Stimulated activated CD4-positive, alpha-beta T cell treated with anti-CD3 and anti-CD28 coated beads, TNF-alpha, amount 100 ng/mL, for 24 hours (primary cell): ENCODE data around the gene PTH1R.
"Not testable (repeated sequence)": the region's sequence is repeated elsewhere in the genome, so short reads cannot be mapped to it uniquely, and the experiment has no call there.

Experiments
- DNase-seq, 3 experiments: peaks; one replicate each; pipeline ENCODE4 v3.0.0-alpha.2; 2020; ENCODE audit warnings: low read depth in 3 of 3

Gene PTH1R

DNA sequence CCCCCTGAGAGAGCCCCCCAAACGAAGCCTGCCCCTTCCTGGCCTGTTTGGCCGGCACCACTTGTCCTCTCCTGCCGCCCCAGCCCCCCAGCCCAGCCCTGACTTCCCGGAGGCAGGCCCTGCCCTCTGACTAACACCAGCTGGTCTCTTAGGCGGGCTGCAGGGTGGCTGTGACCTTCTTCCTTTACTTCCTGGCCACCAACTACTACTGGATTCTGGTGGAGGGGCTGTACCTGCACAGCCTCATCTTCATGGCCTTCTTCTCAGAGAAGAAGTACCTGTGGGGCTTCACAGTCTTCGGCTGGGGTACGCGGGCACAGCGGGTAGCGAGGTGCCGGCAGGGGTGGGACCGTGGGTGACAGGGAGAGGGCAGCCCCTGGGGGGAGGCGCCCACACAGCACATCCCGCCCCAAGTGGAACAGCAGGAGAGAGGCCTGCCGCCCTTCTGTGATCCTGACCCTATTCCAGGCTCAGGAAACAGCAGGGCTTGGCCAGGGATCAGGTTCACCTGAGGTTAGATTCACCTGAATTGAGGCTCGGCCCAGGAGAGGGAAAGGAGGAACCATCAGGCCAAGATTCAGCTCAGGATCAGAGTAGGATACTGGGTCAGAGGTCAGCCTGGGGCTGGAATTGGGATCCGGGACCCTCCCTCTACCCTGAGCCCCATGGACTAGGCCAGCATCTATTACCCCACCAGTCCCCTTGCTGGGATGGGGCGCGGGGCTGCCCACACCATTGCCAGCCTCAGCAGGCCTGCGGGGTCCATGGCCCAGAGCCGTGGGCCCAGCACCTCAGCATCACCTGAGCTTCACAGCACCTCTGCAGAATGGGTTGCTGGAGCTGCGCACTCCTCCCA, 21.9 kb downstream of the PTH1R start:
- no peak for DNase-seq

DNA sequence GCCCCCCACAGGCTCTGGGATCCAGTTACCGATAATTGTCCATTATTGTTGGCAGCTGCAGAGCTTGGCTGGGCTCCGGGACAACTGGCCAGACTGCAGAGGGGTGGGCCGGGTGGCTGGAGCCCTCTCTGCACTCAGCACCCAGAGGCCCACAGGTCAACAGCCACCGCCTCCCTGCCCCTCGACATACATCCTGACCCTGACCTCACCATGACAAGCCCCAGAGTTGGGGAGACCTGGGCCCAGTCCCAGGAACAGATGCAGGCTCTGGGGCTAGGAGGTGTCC, 22.4 kb downstream of the PTH1R start:
- DNase-seq = no peak

DNA sequence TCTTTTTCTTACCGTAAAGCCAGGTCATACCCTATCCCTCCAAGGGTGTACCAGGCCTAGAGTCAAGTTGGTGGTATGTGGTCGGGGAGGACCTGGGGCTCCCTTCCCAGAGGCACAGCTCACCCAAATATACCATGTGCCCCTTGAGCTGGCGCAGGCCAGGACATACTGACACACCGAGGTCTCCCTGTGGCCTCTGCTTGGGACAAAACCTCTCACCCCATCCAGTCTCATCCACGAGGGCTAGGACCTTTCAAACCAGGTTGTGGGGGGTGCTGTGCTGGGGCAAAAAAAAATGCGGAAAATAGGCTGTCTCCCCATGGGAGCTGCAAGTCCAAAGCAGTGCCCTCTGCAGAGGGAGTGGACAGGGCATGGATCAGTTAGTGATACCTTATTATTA, 22.8 kb downstream of the PTH1R start:
- no peak for DNase-seq

DNA sequence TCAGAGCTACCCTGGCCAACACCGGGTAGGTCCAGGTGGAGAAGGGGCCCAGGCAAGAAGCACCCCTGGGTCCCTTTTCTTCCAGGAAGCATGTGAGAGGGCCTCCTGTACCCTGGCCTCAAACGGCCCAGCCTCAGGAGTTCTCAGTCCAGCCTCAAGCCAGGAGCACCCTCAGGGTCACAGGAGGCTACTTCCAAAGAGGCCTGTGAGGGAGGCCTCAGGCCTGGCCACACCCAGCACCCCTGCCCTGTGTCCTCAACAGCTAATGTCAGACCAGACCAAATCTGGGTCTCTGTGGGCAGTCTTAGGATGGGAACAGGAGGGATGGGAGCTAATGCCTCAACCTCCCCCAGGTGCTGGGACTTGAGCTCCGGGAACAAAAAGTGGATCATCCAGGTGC, 23.5 kb downstream of the PTH1R start:
- no peak for DNase-seq

DNA sequence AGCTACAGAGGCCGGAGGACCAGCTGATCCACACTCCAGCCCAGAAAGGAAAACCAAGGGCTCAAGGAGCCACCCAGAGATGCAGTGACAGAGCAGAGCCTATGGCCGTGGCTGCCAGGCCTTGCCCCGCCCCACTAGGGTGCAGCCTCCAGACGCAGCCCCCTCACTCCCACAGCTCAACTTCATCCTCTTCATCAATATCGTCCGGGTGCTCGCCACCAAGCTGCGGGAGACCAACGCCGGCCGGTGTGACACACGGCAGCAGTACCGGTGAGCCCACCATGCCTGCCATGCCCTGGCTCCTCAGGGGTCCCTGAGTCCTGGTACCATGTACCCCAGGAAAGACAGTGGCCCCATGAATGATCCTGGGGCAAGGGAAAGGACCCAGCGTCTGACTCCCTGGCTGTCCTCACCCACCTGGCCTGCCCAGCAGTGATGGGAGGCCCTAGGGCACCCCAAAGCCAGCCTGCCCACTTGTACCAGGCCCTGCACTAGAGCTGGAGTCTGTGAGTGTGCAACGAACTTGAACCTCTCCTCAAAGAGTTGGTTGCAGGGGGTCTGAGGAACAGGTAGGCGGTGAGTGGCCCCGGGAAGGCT, 24.2 kb downstream of the PTH1R start:
- no peak for DNase-seq

DNA sequence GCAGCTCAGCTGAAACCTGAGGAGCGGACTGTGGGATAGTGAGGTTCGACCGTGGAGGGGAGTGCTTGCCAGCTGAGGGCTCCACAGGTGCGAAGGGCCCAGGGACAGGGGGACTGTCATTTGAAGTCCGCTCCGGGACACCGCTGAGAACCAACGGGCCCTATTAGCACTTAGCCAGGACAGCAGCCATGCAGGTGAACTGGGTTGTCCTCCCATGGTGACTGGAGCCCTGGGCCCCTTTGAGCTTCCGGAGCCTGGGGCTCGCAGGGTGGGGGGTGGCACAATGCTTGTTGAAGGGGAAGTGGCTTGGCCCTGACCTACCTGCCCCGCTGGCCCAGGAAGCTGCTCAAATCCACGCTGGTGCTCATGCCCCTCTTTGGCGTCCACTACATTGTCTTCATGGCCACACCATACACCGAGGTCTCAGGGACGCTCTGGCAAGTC, 24.7 kb downstream of the PTH1R start:
- no peak for DNase-seq

DNA sequence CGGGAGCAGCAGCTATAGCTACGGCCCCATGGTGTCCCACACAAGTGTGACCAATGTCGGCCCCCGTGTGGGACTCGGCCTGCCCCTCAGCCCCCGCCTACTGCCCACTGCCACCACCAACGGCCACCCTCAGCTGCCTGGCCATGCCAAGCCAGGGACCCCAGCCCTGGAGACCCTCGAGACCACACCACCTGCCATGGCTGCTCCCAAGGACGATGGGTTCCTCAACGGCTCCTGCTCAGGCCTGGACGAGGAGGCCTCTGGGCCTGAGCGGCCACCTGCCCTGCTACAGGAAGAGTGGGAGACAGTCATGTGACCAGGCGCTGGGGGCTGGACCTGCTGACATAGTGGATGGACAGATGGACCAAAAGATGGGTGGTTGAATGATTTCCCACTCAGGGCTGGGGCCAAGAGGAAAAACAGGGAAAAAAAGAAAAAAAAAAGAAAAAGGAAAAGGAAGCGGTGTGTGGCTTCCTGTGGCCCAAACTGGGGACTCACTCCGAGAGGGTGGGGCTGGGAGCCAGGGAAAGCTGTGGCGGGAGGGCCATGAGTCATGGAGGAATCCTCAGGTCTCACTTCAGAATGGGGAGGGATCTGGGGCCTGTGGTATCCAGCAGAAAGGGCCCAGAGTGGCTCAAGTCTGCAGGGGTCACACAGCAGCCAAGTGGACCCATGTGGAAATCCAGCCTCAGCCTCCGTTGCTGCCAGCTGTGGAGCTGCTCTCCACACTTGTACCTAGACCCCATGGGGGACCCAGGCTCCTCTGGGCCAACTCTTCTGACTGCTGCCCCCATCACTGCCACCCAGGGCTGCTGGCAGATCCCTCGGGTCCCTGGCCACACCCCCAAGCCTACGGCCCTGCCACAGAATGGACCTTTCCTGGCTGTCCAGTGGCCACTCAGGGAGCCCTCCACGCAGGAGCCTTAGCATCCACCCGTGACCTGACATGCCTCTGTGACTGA, 26.1 kb downstream of the PTH1R start:
- DNase-seq = no peak

DNA sequence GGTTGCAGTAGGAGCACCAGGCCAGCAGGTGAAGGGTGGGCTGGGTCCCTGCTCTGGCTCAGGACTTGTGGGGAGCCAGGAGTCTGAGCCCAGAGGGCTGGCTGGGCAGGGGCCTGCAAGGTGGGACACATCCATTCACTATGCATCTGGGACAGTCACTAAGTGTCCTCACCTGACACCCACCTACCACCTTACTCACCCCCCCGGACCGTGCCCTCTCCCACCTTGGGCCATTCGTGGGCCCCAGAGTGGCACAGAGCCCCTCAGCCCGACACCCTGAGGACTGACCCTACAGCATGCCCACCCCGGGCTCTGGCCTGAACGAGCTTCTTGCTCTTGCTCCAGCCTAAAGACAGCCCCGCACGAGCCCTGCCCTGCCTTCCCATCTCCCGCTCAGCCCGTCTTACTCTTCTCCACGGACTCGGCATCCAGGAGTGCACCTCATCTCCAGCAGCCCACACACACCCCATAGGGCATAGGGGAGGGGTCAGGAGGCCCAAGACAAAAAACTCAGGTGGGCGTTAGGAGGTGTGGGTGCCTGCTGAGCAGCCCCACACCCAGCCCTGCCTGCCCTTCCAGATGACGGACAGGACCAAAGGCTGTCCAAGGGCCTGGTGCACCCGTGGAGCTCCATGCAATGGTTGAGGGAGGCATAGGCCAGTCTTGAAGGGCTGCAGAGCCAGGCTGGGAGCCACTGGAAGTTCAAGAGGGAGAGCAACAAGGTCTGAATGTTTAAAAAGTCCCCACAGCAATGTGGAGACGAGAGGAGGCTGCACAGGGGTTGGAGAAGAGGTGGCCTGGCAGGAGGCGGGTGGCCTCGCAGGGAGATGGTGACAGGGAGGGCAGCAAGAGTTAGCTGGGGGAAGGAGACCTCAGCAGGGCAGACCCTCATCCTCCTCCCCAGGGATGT, 27.0 kb downstream of the PTH1R start:
- no peak for DNase-seq

DNA sequence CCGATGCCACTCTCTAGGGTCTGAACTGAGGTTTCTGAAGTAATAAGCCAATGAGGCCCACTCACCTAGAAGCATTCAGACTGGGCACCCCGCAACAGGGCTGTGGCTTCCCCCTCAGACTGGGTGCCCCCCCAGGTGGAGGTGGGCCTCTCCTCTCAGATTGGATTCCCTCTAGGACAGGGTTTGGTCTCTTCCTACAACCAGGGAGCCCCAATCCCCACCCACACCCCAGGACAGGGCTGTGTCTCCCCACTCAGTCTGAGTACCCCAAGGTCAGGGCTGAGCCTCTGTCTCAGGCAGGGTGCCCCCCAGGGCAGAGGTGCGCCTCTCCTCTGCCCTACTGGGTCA, 27.7 kb downstream of the PTH1R start:
- no peak for DNase-seq

DNA sequence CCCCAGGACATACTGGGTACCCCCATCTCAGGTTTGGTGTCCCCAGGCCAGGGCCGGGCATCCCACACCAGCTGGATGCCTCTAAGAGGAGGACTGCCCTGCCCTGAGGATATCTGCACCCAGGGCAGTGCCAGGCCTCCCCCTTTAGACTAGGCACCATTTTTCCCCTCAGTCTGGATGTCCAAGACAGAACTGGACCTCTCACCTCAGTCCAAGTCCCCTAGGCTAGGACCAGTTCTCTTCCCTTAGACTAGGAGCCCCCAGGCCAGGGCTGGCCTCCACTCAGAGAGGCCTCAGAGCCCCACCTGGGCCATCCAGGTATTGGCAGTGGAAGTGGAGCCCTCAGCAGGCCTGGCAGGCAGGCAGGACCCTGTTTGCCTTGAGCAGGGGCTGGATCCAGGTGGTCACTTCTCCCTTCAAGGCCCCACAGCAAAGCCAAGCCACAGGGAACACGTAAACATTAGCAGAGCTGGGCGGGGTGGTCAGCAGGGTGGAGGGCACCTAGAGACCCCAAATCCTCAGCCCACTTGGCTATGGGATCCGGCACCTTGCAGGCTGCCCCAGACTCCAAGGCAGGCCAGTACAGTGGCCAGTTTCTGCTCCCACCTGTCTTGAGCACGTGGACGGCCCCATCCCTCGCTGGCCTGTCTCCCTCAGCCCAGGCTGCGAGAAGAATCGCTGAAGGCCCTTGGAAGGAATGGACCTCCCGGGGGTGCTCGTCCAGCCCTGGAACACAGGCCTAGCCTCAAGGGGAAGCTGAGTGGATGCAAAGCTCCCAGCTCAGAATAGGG, 28.3 kb downstream of the PTH1R start:
- DNase-seq = no peak

DNA sequence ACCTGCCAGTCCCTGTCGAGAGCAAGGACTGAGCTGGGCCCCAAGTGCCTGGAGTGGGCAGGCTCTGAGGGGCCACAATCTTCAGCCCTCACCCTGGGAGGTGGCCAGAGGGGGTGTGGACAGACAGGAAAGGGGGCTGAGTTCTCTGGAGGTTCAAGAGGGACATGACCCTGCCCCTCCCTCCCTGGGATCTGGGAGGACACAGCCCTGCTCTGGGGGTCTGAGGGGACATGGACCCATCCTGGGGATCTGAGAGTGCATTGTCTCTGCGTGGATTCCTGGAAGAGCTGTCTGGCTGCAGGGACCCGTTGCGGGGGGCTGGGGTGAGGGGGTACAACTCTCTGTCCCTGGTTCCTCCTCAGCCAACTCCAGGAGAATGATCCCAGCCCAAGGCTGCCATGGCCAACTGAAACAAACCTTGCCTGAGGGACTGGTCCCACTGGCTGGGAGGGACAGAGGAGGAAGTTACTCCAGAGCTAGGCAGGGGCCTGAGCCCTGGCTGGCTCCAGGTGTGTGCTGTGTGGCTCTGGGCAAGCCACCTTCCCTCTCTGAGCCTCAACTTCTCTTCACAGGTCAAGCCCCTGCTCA, 29.0 kb downstream of the PTH1R start:
- DNase-seq = no peak

DNA sequence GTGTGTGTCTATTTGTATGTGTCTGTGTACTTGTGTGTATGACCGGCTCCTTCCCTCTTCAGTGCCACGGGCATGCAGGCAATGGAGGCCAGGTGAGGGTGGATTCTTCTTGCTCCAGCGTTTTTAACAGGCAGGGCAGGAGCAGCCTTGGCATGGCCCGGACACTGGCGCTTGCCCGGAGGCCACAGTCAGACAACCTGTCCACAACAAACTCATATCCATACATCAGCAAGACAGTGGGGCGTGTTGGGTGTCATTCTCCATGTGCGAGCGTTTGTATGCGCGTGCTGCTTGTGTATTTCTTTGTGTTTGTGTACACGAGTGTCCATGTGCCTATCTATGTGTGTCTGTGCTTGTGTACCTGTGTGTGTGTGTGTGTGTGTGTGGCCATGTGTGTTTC, 29.8 kb downstream of the PTH1R start:
- no peak for DNase-seq

DNA sequence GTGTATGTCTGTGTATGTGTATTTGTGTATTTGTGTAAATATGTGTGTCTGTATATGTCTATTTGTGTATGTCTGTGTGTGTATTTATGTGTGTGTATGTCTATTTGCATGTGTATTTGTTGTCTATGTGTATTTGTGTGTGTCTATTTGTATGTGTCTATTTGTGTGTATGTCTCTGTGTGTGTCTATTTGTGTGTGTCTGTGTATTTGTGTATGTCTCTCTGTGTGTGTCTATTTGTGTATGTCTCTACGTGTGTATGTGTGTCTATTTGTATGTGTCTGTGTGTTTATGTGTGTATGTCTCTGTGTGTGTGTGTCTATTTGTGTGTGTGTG, 30.4 kb downstream of the PTH1R start:
- DNase-seq = no peak

DNA sequence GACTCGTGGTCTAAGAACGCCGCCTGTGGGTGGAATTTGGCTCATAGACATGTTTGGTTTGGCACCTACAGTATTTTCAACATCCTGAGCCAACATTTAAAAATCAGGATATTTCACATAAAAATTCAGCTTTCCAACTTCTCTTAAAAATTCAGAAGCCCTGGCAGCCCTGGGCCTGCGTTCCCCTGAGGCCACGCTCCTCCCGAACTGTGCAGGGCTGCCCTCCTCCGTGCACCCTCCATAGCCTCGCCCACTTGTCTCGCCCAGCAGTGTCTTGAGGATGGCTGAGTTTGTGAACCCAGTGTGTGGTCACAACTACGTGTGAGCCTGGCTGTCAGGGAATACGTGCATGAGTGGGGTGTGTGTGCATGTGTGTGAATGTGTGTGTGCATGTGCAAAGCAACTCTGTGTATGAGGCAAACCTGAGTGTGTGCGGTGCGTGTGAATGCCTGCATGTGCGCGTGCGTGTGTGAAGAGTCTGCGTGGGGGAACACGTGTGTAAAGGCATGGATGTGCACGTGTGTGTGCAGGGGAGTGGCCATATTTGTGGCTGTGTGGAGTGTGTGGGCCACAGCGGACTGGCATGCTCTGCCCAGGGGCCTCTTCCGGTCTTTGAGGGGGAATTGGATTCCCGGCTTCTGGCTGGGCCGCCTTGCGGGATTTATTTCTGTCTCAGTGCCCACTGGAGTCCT, 30.9 kb downstream of the PTH1R start:
- DNase-seq = no peak

DNA sequence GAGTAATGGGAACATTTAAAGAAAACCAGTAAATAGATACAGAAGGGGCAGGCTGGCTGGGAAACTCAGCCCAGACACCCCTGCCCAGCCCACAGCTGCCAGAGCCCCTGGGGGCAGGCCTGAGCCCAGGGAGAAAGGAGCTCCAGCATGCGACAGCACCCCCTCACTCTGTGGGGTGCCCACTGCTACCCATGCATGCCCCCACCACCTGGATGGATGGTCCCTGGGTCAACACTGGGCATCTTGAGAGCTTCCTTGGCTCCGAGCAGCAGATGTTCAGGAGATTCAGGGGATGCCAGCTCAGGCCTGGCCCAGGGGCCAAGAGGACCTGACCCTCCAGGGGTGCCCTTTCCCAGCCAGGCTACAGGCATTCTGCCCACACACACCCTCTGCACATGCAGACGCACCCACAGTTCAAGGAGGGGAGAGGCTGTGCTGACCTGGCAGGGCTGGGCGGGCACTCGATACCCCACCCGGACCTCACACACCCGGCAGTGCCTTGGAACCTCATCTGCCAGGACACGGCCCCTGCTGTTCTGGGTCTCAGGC, 31.5 kb downstream of the PTH1R start:
- DNase-seq = no peak

DNA sequence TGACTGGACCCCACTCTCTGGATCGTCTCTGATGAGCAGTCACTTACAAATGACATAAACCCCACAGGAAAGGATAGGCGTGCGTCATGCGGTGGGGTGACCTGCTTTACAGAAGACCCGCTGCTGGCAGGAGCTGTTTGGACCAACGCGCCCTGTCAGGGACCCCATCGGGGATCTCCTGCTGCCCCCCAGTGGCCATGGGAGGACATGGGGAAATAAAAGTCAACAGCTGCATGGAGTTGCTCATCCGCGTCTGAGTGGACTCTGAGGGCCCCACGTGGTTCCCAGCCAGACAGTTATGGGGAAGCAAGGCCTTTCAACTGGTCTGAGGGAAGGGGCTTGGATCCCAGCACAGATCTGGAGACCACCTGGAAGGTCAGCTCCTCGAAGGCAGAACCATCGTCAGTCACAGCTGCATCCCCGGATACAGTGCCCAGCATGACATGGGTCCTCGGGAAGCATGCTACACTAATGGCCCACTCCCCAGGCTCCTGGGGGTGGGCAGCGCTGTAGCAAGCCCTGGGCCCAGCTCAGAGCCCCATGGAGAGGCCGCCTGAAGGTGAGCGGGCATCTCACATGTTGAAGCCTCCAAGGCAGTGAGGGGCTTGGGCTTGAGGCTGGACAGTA, 32.1 kb downstream of the PTH1R start:
- DNase-seq = peak; percentile 50 to 79 (median 65)

DNA sequence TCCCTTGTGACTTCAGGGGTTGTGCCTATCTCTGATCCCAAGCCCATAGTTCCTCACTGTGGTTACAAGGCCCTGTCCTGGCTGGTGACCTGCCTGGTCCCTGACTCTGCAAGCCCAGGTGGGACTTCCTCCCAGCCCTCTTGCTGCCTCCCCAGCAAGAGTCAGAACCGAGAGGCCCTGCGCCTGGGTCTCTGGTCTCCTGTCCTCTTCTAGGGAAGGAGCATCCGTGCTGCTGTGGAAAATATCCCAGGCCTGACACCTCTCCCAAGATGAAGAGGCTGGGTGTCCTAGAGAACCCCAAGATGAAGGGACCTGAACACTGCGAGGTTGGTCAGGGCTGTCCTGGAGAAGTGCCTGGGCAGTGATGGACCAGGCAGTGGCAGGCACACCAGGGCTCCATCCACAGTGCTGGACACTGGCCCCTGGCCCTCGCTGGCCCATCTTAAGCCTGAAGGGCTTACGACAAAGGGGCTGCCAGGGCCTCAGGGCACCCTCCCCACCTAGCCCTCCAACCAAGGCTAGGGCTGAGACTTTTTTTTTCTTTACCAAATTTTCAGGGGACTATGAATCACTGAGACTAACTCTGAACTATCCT, 32.7 kb downstream of the PTH1R start:
- no peak for DNase-seq

DNA sequence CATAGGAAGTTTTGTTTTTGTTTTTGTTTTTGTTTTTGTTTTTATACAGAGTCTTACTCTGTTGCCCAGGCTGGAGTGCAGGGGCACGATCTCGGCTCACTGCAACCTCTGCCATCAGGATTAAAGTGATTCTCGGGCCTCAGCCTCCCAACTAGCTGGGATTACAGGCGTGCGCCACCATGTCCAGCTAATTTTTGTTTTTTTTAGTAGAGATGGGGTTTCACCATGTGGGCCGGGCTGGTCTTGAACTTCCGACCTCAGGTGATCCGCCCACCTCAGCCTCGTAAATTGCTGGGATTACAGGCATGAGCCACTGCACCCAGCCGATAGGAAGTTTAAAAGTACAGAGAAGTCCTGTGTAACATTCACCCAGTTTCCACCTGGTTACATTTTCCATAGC, 33.4 kb downstream of the PTH1R start:
- DNase-seq = not testable (repeated sequence)

DNA sequence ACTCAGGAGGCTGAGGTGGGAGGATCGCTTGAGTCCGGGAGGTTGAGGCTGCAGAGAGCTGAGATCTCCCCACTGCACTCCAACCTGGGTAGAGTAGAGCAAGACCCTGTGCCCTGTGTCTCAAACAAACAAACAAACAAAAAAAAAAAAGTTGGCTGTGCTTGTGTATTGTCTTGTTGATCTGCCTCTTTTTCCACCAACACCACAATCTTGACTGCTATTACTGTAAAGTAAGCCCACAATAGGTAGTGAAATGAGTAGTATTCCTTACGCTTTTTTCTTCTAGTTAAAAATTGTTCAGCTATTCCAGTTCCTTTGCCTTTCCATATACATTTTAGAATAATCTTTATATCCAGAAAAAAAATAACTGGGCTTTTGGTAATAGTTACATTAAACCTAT, 35.5 kb downstream of the PTH1R start:
- DNase-seq = no peak
